ENCODE results near the gene TMEM150B. TPM values are rescaled to one million over a fixed set of nuclear protein-coding genes. Genes with fewer than 3 reads are reported as not detected.
A peak's percentile ranks its signal among the peaks of the same experiment; 100 is the strongest.

The TMEM150B gene
- total and polyA plus RNA-seq, 2 donors (not counting 3 experiments of a cell fraction or from before 2014, with no cell fraction given), result not detected

DNA sequence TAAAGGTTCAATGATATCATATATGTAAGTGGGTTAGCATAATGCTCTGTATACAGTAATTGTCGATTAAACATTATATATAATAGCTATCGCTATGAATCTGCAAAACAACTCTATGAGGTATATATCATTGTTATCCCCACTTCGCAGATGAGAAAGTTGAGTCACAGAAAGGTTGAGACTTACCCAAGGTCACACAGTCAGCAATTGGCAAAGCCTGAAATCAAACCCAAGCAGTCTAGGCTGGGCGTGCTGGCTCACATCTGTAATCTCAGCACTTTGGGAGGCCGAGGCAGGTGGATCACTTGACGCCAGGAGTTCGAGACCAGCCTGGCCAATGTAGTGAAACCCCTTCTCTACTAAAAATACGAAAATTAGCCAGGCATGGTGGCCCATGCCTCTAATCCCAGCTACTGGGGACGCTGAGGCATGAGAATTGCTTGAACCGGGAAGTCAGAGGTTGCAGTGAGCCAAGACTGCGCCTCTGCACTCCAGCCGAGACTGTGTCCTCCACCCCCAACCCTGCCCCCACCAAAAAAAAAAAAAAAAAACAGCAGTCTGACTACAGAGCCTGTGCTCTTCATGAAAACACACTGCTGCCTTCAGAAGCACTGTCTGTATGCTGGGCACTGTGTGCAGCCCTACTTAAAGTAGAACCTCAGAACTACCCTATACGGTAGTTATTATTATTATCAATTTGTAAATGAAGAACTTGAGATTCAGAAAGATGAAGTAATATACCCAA, 46.6 kb downstream of the TMEM150B start:
- DNase-seq (ENCODE audit: low read depth, low spot score) (no peak), FAIRE-seq (no peak)
- CTCF ChIA-PET, result interaction anchor here (1.3 to 1.6 kb wide), 2 partner anchors 13 to 23 kb away, joined by 4 read pairs; no protein-coding TSS in a partner anchor
- Histone ChIP-seq H3K27ac (ENCODE audit: insufficient read depth, low read depth, low read length) (no peak overlapping the region), H3K36me3 (ENCODE audit: control insufficient read depth in 2 of 2, extremely low read depth in 1 of 2, insufficient read depth in 2 of 2, low read length in 2 of 2) (peaks cover 0 to 6% of the 10 kb centered on the region in 2 experiments), H3K9me1 (replicated peaks; ENCODE audit: control insufficient read depth, extremely low read depth, insufficient read depth, low read length) (no peaks in the 10 kb centered on the region), H3K4me3 (replicated peaks in 1 of 3; ENCODE audit: insufficient read depth in 1 of 3, low read depth in 1 of 3, low read length in 3 of 3) (no peak overlapping the region), H3K4me1 (ENCODE audit: control insufficient read depth, extremely low read depth, insufficient read depth, low read length) (peaks cover 3% of the 10 kb centered on the region), H3K9me3 (replicated peaks; ENCODE audit: control insufficient read depth, insufficient read depth, low read length) (no peaks in the 10 kb centered on the region), H4K20me1 (replicated peaks; ENCODE audit: control insufficient read depth, extremely low read depth, insufficient read depth, low read length) (no peaks in the 10 kb centered on the region), H3K4me2 (ENCODE audit: insufficient read depth, low read length) (peak overlapping the region; percentile 25), H2AFZ (ENCODE audit: low read depth, low read length) (no peak overlapping the region), H3K27me3 (ENCODE audit: control insufficient read depth in 2 of 2, insufficient read depth in 2 of 2, low read length in 2 of 2) (peaks cover 4 to 5% of the 10 kb centered on the region in 2 experiments), H3K79me2 (ENCODE audit: control insufficient read depth, insufficient read depth, low read length) (no peaks in the 10 kb centered on the region), H3K9ac (replicated peaks; ENCODE audit: extremely low read depth, insufficient read depth, low read length) (no peak overlapping the region)
- no TSS peak for BruUV-seq (replicated peaks)
- intact Hi-C loops (cut with micrococcal nuclease) (no loop called here), dilution Hi-C loops (cut with MboI; ENCODE audit: extremely low pct_ligation_motif_present, low sequenced_read_pairs) (no loop called here)
- POLR2A ChIA-PET, result interaction anchor here (2.0 kb wide), 1 partner anchor 19 kb away, joined by 8 read pairs; the partner anchor contains the start of gene PPP6R1
- TF ChIP-seq POLR2A (IDR thresholded peaks at IDR 0.05; ENCODE audit: low read depth, low read length), result no peak
- TF ChIP-seq FOS (IDR thresholded peaks at IDR 0.05; ENCODE audit: borderline replicate concordance, insufficient read depth, low read length), result no peak
- TF ChIP-seq GATA2 (IDR thresholded peaks at IDR 0.05; ENCODE audit: insufficient read depth, insufficient read length, low read depth, low read length), result no peak
- TF ChIP-seq, protein P1, sequence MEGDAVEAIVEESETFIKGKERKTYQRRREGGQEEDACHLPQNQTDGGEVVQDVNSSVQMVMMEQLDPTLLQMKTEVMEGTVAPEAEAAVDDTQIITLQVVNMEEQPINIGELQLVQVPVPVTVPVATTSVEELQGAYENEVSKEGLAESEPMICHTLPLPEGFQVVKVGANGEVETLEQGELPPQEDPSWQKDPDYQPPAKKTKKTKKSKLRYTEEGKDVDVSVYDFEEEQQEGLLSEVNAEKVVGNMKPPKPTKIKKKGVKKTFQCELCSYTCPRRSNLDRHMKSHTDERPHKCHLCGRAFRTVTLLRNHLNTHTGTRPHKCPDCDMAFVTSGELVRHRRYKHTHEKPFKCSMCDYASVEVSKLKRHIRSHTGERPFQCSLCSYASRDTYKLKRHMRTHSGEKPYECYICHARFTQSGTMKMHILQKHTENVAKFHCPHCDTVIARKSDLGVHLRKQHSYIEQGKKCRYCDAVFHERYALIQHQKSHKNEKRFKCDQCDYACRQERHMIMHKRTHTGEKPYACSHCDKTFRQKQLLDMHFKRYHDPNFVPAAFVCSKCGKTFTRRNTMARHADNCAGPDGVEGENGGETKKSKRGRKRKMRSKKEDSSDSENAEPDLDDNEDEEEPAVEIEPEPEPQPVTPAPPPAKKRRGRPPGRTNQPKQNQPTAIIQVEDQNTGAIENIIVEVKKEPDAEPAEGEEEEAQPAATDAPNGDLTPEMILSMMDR (IDR thresholded peaks at IDR 0.05; ENCODE audit: extremely low read depth in 1 of 2, insufficient read depth in 1 of 2, low read depth in 1 of 2, low read length in 2 of 2), result no peak
- TF ChIP-seq, protein P2, sequence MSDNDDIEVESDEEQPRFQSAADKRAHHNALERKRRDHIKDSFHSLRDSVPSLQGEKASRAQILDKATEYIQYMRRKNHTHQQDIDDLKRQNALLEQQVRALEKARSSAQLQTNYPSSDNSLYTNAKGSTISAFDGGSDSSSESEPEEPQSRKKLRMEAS (IDR thresholded peaks at IDR 0.05; ENCODE audit: insufficient read depth, insufficient read length), result no peak
- no peak for TF ChIP-seq EZH2 (IDR thresholded peaks at IDR 0.05; ENCODE audit: borderline replicate concordance, low read depth, low read length, severe bottlenecking)
- TF ChIP-seq MYC (IDR thresholded peaks at IDR 0.05; ENCODE audit: low read depth, low read length), result no peak
- no peak for TF ChIP-seq POLR2AphosphoS5 (IDR thresholded peaks at IDR 0.05; ENCODE audit: insufficient read depth, low read depth, low read length)
- no peak for TF ChIP-seq JUN (IDR thresholded peaks at IDR 0.05; ENCODE audit: borderline replicate concordance, insufficient read depth, insufficient read length, low read depth)
